ENCODE measurements around the gene PLP2.
"Not testable (repeated sequence)": the region's sequence is repeated elsewhere in the genome, so short reads cannot be mapped to it uniquely, and the experiment has no call there.

DNA sequence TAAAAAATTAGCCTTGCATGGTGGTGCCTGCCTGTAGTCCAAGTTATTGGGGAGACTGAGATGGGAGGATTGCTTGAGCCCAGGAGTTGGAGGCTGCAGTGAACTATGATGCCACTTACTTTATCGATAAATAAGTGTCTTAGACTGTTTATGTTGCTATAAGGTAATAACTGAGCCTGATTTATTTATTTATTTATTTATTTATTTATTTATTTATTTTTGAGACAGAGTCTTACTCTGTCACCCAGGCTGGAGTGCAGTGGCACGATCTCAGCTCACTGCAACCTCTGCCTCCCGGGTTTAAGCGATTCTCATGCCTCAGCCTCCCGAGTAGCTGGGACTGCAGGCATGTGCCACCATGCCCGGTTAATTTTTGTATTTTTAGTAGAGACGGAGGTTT, 39.4 kb upstream of the PLP2 start:
- TF ChIP-seq CTCF, POLR2A (IDR thresholded peaks at IDR 0.05): not testable (repeated sequence)
